Ovary (tissue), 9 donors: ENCODE data around the gene USP49. TPM values are rescaled to one million over a fixed set of nuclear protein-coding genes. Genes with fewer than 3 reads are reported as not detected.

Source experiments
- DNase-seq, 5 donors: peaks; one replicate each; pipeline ENCODE4 v3.0.0-alpha.2; 2019 to 2020
- H3K27ac ChIP-seq, 2 donors: fragments of 200-600 bp; one replicate each; pipeline versions ENCODE4 v1.5.1 to v1.8.0; 2019 to 2022
- H3K27me3 ChIP-seq: fragments of 200-600 bp; one replicate; pipeline ENCODE4 v1.8.0; 2022
- H3K36me3 ChIP-seq: fragments of 200-600 bp; sonication (generic); one replicate; pipeline ENCODE4 v1.5.1; 2019
- H3K4me1 ChIP-seq: one replicate; pipeline ENCODE4 v1.8.1; 2013; ENCODE audit warnings: mild to moderate bottlenecking, moderate library complexity; ENCODE audit not compliant: insufficient read depth
- H3K4me3 ChIP-seq: fragments of 200-600 bp; sonication (generic); one replicate; pipeline ENCODE4 v1.5.1; 2017
- H3K9me3 ChIP-seq, 2 donors: fragments of 200-600 bp in 1 of 2; sonication (generic) in 1 of 2; one replicate each; pipeline versions ENCODE4 v1.5.1 to v1.8.1; 2013 to 2019; ENCODE audit warnings: mild to moderate bottlenecking in 1 of 2, moderate library complexity in 1 of 2
- CTCF ChIP-seq, 3 donors: fragments of 450-650 bp in 2 of 3; fragments of 200-600 bp in 1 of 3; IDR thresholded peaks; one replicate each; pipeline versions ENCODE4 v1.5.1 to v1.8.0; 2016 to 2022; ENCODE audit warnings: antibody characterized with exemption in 3 of 3, mild to moderate bottlenecking in 1 of 3
- EP300 ChIP-seq: sonication (generic); formaldehyde crosslinking; IDR thresholded peaks from one replicate; pipeline ENCODE4 v1.6.1; 2017; ENCODE audit warnings: antibody characterized with exemption
- POLR2A ChIP-seq: fragments of 450-650 bp; IDR thresholded peaks from one replicate; pipeline ENCODE4 v1.6.1; 2017; ENCODE audit warnings: antibody characterized with exemption, mild to moderate bottlenecking, moderate library complexity
- WGBS, 3 donors: extraction: QIAGEN DNeasy Blood & Tissue Kit in 1 of 3; methylation state at CpG; one replicate each; pipeline versions ENCODE4 v1.1.5 to v1.1.7; 2013 to 2017; 5-methylcytosine and 5-hydroxymethylcytosine counted together
- intact Hi-C, 4 donors: fragments of 100-400 bp; cut with DNase I; formaldehyde crosslinking; loops; one replicate each; pipeline versions ENCODE4 v1.11.0 to v1.15.1; 2022 to 2023
- polyA plus RNA-seq, 2 donors: library from polyadenylated mRNA; stranded (reverse); fragments of 200-250 nt in 1 of 2; fragments of 350-450 nt in 1 of 2; fragmentation: Illumina TruSeq in 1 of 2; extraction: RNeasy Lipid Tissue Mini Kit (QIAGEN cat#74804) in 1 of 2; gene quantifications; one replicate each; pipeline ENCODE4 v1.2.3, GENCODE V29; 2013 to 2014
- total RNA-seq, 7 donors: library from RNA; depleted of rRNA in 2 of 7; stranded (reverse); fragments of >200 nt in 2 of 7; fragmentation: NEBNext Ultra II Directional in 3 of 7; extraction: Animal tissue kit (Norgen Biotek cat#: 25700) in 3 of 7; gene quantifications; one replicate each; pipeline versions ENCODE4 v1.1.0 to v1.2.4, GENCODE V29; 2016 to 2023
- donor health status: DM: no; HTN: no; CAD: no; lungs with moderate emphysema.
- donor health status: DM: no; HTN: no; CAD: no.
- donor health status: Bipolar disorder and iron deficiency.
- donor health status: DM: yes; HTN: yes; CAD: no.
- donor health status: DM: no; HTN: no; CAD: no.
- donor health status: DM: yes; HTN: yes; CAD: no.

The USP49 gene
- total and polyA plus RNA-seq, 9 donors, result 2.0 to 5.1 (median 3.1) TPM

DNA sequence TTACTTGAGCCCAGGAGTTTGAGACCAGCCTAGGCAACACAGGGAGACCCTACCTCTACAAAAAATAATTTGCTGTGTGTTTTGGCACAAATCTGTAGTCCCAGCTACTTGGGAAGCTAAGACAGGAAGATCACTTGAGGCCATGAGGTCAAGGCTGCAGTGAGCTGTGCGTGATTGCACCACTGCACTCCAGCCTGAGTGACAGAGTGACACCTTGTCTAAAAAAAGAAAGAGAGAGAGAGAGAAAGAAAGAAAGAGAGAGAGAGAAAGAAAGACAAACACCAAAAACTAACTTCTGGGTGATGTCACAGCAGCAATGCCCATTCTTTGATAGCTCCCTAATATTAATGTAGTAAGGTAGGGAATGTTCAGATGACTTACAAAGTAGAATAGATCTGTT lies 20.4 kb downstream of the USP49 start:
- Histone ChIP-seq H3K27ac (no peak overlapping the region), H3K9me3 (no peaks in the 10 kb centered on the region), H3K36me3 (no peaks in the 10 kb centered on the region), H3K4me1 (no peaks in the 10 kb centered on the region), H3K4me3 (no peak overlapping the region), H3K27me3 (no peaks in the 10 kb centered on the region)
- intact Hi-C loops, result no loop called here
- WGBS, 3 donors, result 76 to 96% (median 93%) methylated on average over 1 of the region's 1 CpG
- DNase-seq, result no peak
- no peak for TF ChIP-seq POLR2A
- no peak for TF ChIP-seq CTCF (IDR thresholded peaks at IDR 0.05)
- TF ChIP-seq EP300, result no peak

GRCh38 chr6:41872147-41872546 lies 23.0 kb downstream of the USP49 start:
- WGBS, 3 donors, result 88 to 94% (median 93%) methylated on average over 13 of the region's 13 CpGs
- intact Hi-C loops, result no loop called here
- TF ChIP-seq EP300 (no peak), POLR2A (no peak), CTCF (IDR thresholded peaks at IDR 0.05) (no peak)
- H3K27ac ChIP-seq, result no peak overlapping the region
- no peaks in the 10 kb centered on the region for H3K36me3 ChIP-seq
- no peak overlapping the region for H3K4me3 ChIP-seq
- no peaks in the 10 kb centered on the region for H3K27me3 ChIP-seq
- DNase-seq, result no peak
- H3K4me1 ChIP-seq, result no peaks in the 10 kb centered on the region
- no peaks in the 10 kb centered on the region for H3K9me3 ChIP-seq

GRCh38 chr6:41871691-41872090 lies 23.5 kb downstream of the USP49 start:
- no peak for TF ChIP-seq POLR2A
- no peak for TF ChIP-seq CTCF (IDR thresholded peaks at IDR 0.05)
- no peak for TF ChIP-seq EP300
- DNase-seq, result no peak
- intact Hi-C loops, result no loop called here
- H3K36me3 ChIP-seq, result no peaks in the 10 kb centered on the region
- no peaks in the 10 kb centered on the region for H3K4me1 ChIP-seq
- H3K27ac ChIP-seq, result no peak overlapping the region
- H3K27me3 ChIP-seq, result no peaks in the 10 kb centered on the region
- WGBS, 3 donors, result 93 to 97% (median 95%) methylated on average over 2 of the region's 2 CpGs
- H3K4me3 ChIP-seq, result no peak overlapping the region
- H3K9me3 ChIP-seq, result no peaks in the 10 kb centered on the region

GRCh38 chr6:41859356-41859755 lies 35.8 kb downstream of the USP49 start:
- H3K4me3 ChIP-seq, result no peak overlapping the region
- no peak overlapping the region for H3K27ac ChIP-seq
- H3K27me3 ChIP-seq, result no peaks in the 10 kb centered on the region
- H3K9me3 ChIP-seq, result no peaks in the 10 kb centered on the region
- DNase-seq, result no peak
- intact Hi-C loops, result no loop called here
- H3K36me3 ChIP-seq, result no peaks in the 10 kb centered on the region
- H3K4me1 ChIP-seq, result no peaks in the 10 kb centered on the region
- 91 to 96% (median 94%) methylated on average over 6 of the region's 6 CpGs for WGBS, 3 donors
- TF ChIP-seq CTCF (IDR thresholded peaks at IDR 0.05) (no peak), POLR2A (no peak), EP300 (no peak)

- intact Hi-C loops, result no loop called here
- H3K27me3 ChIP-seq, result no peaks in the 10 kb centered on the region
- no peak overlapping the region for H3K27ac ChIP-seq
- TF ChIP-seq POLR2A, result no peak
- no peaks in the 10 kb centered on the region for H3K4me1 ChIP-seq
- H3K9me3 ChIP-seq, result no peaks in the 10 kb centered on the region
- DNase-seq, result no peak
- H3K36me3 ChIP-seq, result no peaks in the 10 kb centered on the region
- H3K4me3 ChIP-seq, result no peak overlapping the region
- WGBS, 3 donors, result 91 to 95% (median 93%) methylated on average over 2 of the region's 2 CpGs
Observed at GRCh38 chr6:41858703-41859102, 36.5 kb downstream of the USP49 start.
